K562 (cell line): ENCODE data around the gene SLC27A6. TPM values are rescaled to one million over a fixed set of nuclear protein-coding genes. Genes with fewer than 3 reads are reported as not detected.

ENCODE experiments used
- ATAC-seq: fragments of 200-7000 bp; cut with Tn5 transposase; 3 replicates; pipeline ENCODE4 v1.9.1; 2020; ENCODE audit warnings: moderate library complexity
- BruUV-seq: library from RNA; stranded (reverse); fragments of 400-500 nt; replicated peaks from 2 replicates; lab custom pipeline; 2021; lab: Mats Ljungman, UMichigan
- CTCF ChIA-PET: fragments of 300-600 bp; formaldehyde crosslinking; extraction: SDS; loops from one replicate; lab custom pipeline; 2021; ENCODE audit warnings: low intra/inter-chr PET ratio; lab: Yijun Ruan, JAX
- POLR2A ChIA-PET: fragments of 300-600, 350-650 bp; sonication (Branson Sonifier 250); formaldehyde crosslinking; extraction: SDS; loops from one replicate; lab custom pipeline; 2021; ENCODE audit warnings: antibody characterized with exemption, inconsistent platforms; lab: Yijun Ruan, JAX
- DNase-seq, 4 experiments: peaks; one replicate each; pipeline versions ENCODE4 v3.0.0 to v3.0.0-alpha.2; 2011 to 2018; ENCODE audit warnings: low spot score in 3 of 4, mixed read lengths in 3 of 4; ENCODE audit errors: extremely low read depth in 1 of 4
- FAIRE-seq: peaks from 2 replicates; lab custom pipeline; 2011; peaks lifted over from hg19 to GRCh38; lab: Jason Lieb, UNC
- H2AFZ ChIP-seq: 2 replicates; pipeline ENCODE4 v1.6.0; 2011; ENCODE audit warnings: low read depth, low read length, control low read depth, inconsistent platforms
- H3K27ac ChIP-seq: fragments of 200-600 bp; 3 replicates; pipeline ENCODE4 v1.8.0; 2011; ENCODE audit warnings: low read depth, mild to moderate bottlenecking, control low read depth, inconsistent platforms, low read length, moderate library complexity, mixed read lengths; ENCODE audit errors: extremely low read depth
- H3K27me3 ChIP-seq, 2 experiments: fragments of 300-600 bp in 1 of 2; 2 replicates in 1 of 2; 3 replicates in 1 of 2; pipeline versions ENCODE4 v1.6.0 to v1.8.0; 2011; ENCODE audit warnings: inconsistent platforms in 2 of 2, low read length in 2 of 2, mild to moderate bottlenecking in 1 of 2, mixed read lengths in 1 of 2, moderate library complexity in 1 of 2; ENCODE audit not compliant: control insufficient read depth in 2 of 2, insufficient read depth in 2 of 2
- H3K36me3 ChIP-seq: fragments of 300-600 bp; 3 replicates; pipeline ENCODE4 v1.8.0; 2011; ENCODE audit warnings: mild to moderate bottlenecking, low read length, inconsistent platforms; ENCODE audit not compliant: control insufficient read depth, insufficient read depth
- H3K4me1 ChIP-seq, 2 experiments: fragments of 200-600 bp in 1 of 2; replicated peaks in 1 of 2; 2 replicates in 1 of 2; 3 replicates in 1 of 2; pipeline versions ENCODE4 v1.5.1 to v1.8.0; 2011; ENCODE audit warnings: inconsistent platforms in 2 of 2, low read length in 2 of 2, mild to moderate bottlenecking in 1 of 2, mixed read lengths in 1 of 2, moderate library complexity in 1 of 2; ENCODE audit not compliant: control insufficient read depth in 2 of 2, insufficient read depth in 2 of 2
- H3K4me2 ChIP-seq: 2 replicates; pipeline ENCODE4 v1.6.1; 2011; ENCODE audit warnings: low read length, control low read depth, inconsistent platforms, mixed read lengths; ENCODE audit not compliant: insufficient read depth
- H3K4me3 ChIP-seq: fragments of 200-600 bp; sonication (generic), shearing (Covaris generic); 2 replicates; pipeline ENCODE4 v1.5.1; 2016; ENCODE audit warnings: control low read depth, inconsistent platforms
- H3K79me2 ChIP-seq: fragments of 200-600 bp; 3 replicates; pipeline ENCODE4 v1.8.0; 2011; ENCODE audit warnings: low read length, inconsistent platforms; ENCODE audit not compliant: control insufficient read depth, insufficient read depth
- H3K9ac ChIP-seq, 2 experiments: 2 replicates each; pipeline versions ENCODE4 v1.6.0 to v1.6.1; 2011; ENCODE audit warnings: low read depth in 2 of 2, low read length in 2 of 2, control low read depth in 1 of 2, inconsistent platforms in 1 of 2, mild to moderate bottlenecking in 1 of 2, mixed read lengths in 1 of 2; ENCODE audit not compliant: insufficient read depth in 1 of 2
- H3K9me1 ChIP-seq: one replicate; pipeline ENCODE4 v1.6.0; 2011; ENCODE audit warnings: inconsistent platforms, mild to moderate bottlenecking, low read length, moderate library complexity; ENCODE audit not compliant: control insufficient read depth, insufficient read depth
- H3K9me3 ChIP-seq: replicated peaks from 2 replicates; pipeline ENCODE4 v1.5.1; 2011; ENCODE audit warnings: low read depth, low read length, inconsistent platforms; ENCODE audit not compliant: control insufficient read depth, insufficient read depth
- H4K20me1 ChIP-seq: replicated peaks from 2 replicates; pipeline ENCODE4 v1.6.1; 2011; ENCODE audit warnings: low read length, inconsistent platforms, mixed read lengths; ENCODE audit not compliant: control insufficient read depth, insufficient read depth
- HMBOX1 ChIP-seq: sonication (generic); IDR thresholded peaks from 2 replicates; pipeline ENCODE4 v1.6.1; 2016
- KLF16 ChIP-seq: IDR thresholded peaks from 2 replicates; pipeline ENCODE4 v1.6.1; 2016; ENCODE audit warnings: antibody characterized with exemption
- NR2C1 ChIP-seq, 2 experiments: fragments of 450-650 bp; IDR thresholded peaks; 2 replicates each; pipeline ENCODE4 v1.6.1; 2017; ENCODE audit warnings: mild to moderate bottlenecking in 2 of 2, antibody characterized with exemption in 1 of 2, inconsistent platforms in 1 of 2, missing compliant biosample characterization in 1 of 2, missing genetic modification characterization in 1 of 2
- SMAD4 ChIP-seq: fragments of 250-450 bp; sonication (Bioruptor Pico); conservative IDR thresholded peaks from 2 replicates; pipeline ENCODE4 v1.8.0; 2021; ENCODE audit warnings: inconsistent platforms, mild to moderate bottlenecking, moderate library complexity
- SMARCC2 ChIP-seq: fragments of 450-650 bp; IDR thresholded peaks from 2 replicates; pipeline ENCODE4 v1.6.1; 2017; ENCODE audit warnings: antibody characterized with exemption, moderate library complexity, mild to moderate bottlenecking, low read depth
- THAP12 ChIP-seq: fragments of 250-450 bp; sonication (Bioruptor Pico); IDR thresholded peaks from 2 replicates; pipeline ENCODE4 v1.9.0; 2021; ENCODE audit warnings: mild to moderate bottlenecking, inconsistent platforms
- ZMIZ1 ChIP-seq, 2 experiments: fragments of 150-350 bp in 1 of 2; IDR thresholded peaks; 2 replicates each; pipeline ENCODE4 v1.6.1; 2012 to 2016; ENCODE audit warnings: low read depth in 2 of 2, low read length in 2 of 2, mild to moderate bottlenecking in 1 of 2, moderate library complexity in 1 of 2
- ZNF354B ChIP-seq: fragments of 250-450 bp; sonication (Bioruptor Pico); IDR thresholded peaks from 2 replicates; pipeline ENCODE4 v1.4.0; 2020
- ZNF395 ChIP-seq: fragments of 200-800 bp; sonication (Bioruptor generic); IDR thresholded peaks from 2 replicates; pipeline ENCODE4 v1.6.1; 2017; ENCODE audit warnings: missing genetic modification characterization, missing compliant biosample characterization
- ZNF644 ChIP-seq: fragments of 200-800 bp; sonication (Bioruptor generic); IDR thresholded peaks from 2 replicates; pipeline ENCODE4 v1.6.1; 2016; ENCODE audit warnings: low read depth, missing genetic modification characterization, missing compliant biosample characterization
- WGBS: fragments of 100-300 bp; shearing (Covaris generic); methylation state at CpG from one replicate; pipeline ENCODE4 v1.1.6; 2016; ENCODE audit warnings: low coverage, mixed read lengths; ENCODE audit not compliant: insufficient coverage; ENCODE audit errors: missing lambda C conversion rate; 5-methylcytosine and 5-hydroxymethylcytosine counted together
- in situ Hi-C: fragments of 300-500 bp; cut with MboI; formaldehyde crosslinking; loops from 4 replicates; pipeline ENCODE4 v1.15.0; 2018; ENCODE audit warnings: inconsistent platforms, mixed read lengths
- intact Hi-C: fragments of 100-400 bp; cut with micrococcal nuclease; formaldehyde crosslinking; loops from 2 replicates; pipeline ENCODE4 v1.14.2; 2022
- polyA plus RNA-seq, 8 experiments: library from polyadenylated mRNA; depleted of rRNA in 4 of 8; stranded (reverse) in 5 of 8; unstranded in 3 of 8; fragments of >200 nt; fragmentation: Nextera tagmentation in 2 of 8; fragmentation: Illumina TruSeq in 1 of 8; extraction: Ambion mirVana in 2 of 8; extraction: Trizol in 1 of 8; gene quantifications; 2 replicates each; pipeline versions ENCODE4 v1.2.1 to v1.2.3, GENCODE V29; 2011 to 2014; ENCODE audit warnings: inconsistent platforms in 1 of 8, missing spikeins in 1 of 8
- total RNA-seq, 7 experiments: library from RNA; depleted of rRNA in 6 of 7; stranded (reverse); fragments of >200 nt in 6 of 7; fragmentation: Illumina TruSeq in 2 of 7; extraction: Trizol in 2 of 7; gene quantifications; 2 replicates each; pipeline versions ENCODE4 v1.2.1 to v1.2.3, GENCODE V29; 2011 to 2021; ENCODE audit warnings: low replicate concordance in 1 of 7

Gene SLC27A6
- total and polyA plus RNA-seq, 9 of the 15 experiments (the other 6 are each of a cell fraction or from before 2014, with no cell fraction given), result 0.56 to 1.9 (median 1.2) TPM

GRCh38 chr5:129082225-129083136 lies 117.2 kb downstream of the SLC27A6 start:
- H2AFZ ChIP-seq, result peak overlapping the region; percentile 90
- H3K27me3 ChIP-seq, result no peaks in the 10 kb centered on the region
- intact Hi-C loops, result loop anchor here (5.0 kb wide), 1 partner anchor 50 kb away; no protein-coding TSS in a partner anchor
- peak in 3 of 4 experiments; percentile 24 to 82 (median 56) for DNase-seq
- H3K4me1 ChIP-seq, result peaks cover 16 to 46% of the 10 kb centered on the region in 2 experiments; a peak in 4 of 5 replicates
- in situ Hi-C loops, result loop anchor here (25.0 kb wide), 1 partner anchor 1545 kb away; no protein-coding TSS in a partner anchor
- peak overlapping the region; percentile 93 for H3K27ac ChIP-seq
- CTCF ChIA-PET, result no interaction called here
- no peaks in the 10 kb centered on the region for H3K9me3 ChIP-seq
- H3K79me2 ChIP-seq, result no peaks in the 10 kb centered on the region
- WGBS, result 2% methylated on average over 6 of the region's 6 CpGs
- peak; percentile 88 for FAIRE-seq
- no peaks in the 10 kb centered on the region for H4K20me1 ChIP-seq
- H3K9ac ChIP-seq, result peak overlapping the region in 1 of 2 experiments; percentile 62; a peak in 2 of 4 replicates
- no TSS peak for BruUV-seq
- no peak overlapping the region for H3K4me3 ChIP-seq
- peak overlapping the region; percentile 65 for H3K4me2 ChIP-seq
- POLR2A ChIA-PET, result interaction anchor here (1.0 to 1.9 kb wide), 2 partner anchors 9 to 15 kb away, joined by 3 to 4 read pairs; no protein-coding TSS in a partner anchor
- H3K9me1 ChIP-seq, result no peaks in the 10 kb centered on the region
- H3K36me3 ChIP-seq, result no peaks in the 10 kb centered on the region
- ATAC-seq, result peak; percentile 80
- TF ChIP-seq SMAD4 (peak; percentile 10), ZMIZ1 (IDR thresholded peaks at IDR 0.05; ENCODE audit: low read depth in 2 of 2, low read length in 2 of 2) (peak in 1 of 2 experiments; percentile 87; a peak in 2 of 4 replicates), ZNF395 (CRISPR knock-in tag) (peak; percentile 71), HMBOX1 (peak; percentile 61), ZNF354B (CRISPR knock-in tag) (no peak), NR2C1 (IDR thresholded peaks at IDR 0.05) (peak; percentile 31; the same call in 1 of the 2 replicates), NR2C1 (tag; IDR thresholded peaks at IDR 0.05) (peak; percentile 48), THAP12 (CRISPR knock-in tag) (no peak), SMARCC2 (peak; percentile 65), ZNF644 (0 out of 2 replicates have a peak, but pooled peaks have one; percentile 19), KLF16 (peak; percentile 38; the same call in 1 of the 2 replicates)
